Activated naive CD8-positive, alpha-beta T cell (primary cell): ENCODE data around the gene USP32.
"Not testable (repeated sequence)": the region's sequence is repeated elsewhere in the genome, so short reads cannot be mapped to it uniquely, and the experiment has no call there.

Experiments used
- H3K27ac Mint-ChIP-seq: one replicate; pipeline ENCODE4 v1.8.0; 2021; ENCODE audit warnings: mixed read lengths
- H3K27me3 Mint-ChIP-seq: one replicate; pipeline ENCODE4 v1.8.0; 2021; ENCODE audit warnings: mixed read lengths
- H3K36me3 Mint-ChIP-seq: one replicate; pipeline ENCODE4 v1.8.0; 2021; ENCODE audit warnings: mixed read lengths
- H3K4me1 Mint-ChIP-seq: one replicate; pipeline ENCODE4 v1.8.0; 2021; ENCODE audit warnings: low read depth, mixed read lengths
- H3K4me3 Mint-ChIP-seq: one replicate; pipeline ENCODE4 v1.8.0; 2021; ENCODE audit warnings: mild to moderate bottlenecking, mixed read lengths
- H3K9me3 Mint-ChIP-seq: one replicate; pipeline ENCODE4 v1.8.0; 2021; ENCODE audit warnings: low read depth, mixed read lengths

The USP32 gene

GRCh38 chr17:60392042-60392844 is at the start of gene USP32:
TSS of gene USP32 (minus strand) at chr17:60392133. CDS start at chr17:60391939, 194 bp downstream.
- Mint-ChIP-seq H3K27ac (peak within 1 kb of the TSS; percentile 95), H3K36me3 (no peaks in the 10 kb centered on the region), H3K9me3 (no peaks in the 10 kb centered on the region), H3K27me3 (no peaks in the 10 kb centered on the region), H3K4me1 (peaks cover 50% of the 10 kb centered on the region), H3K4me3 (peak within 1 kb of the TSS; percentile 97)

GRCh38 chr17:60439501-60439900 is 47.6 kb upstream of the USP32 start:
- Mint-ChIP-seq H3K4me1 (no peaks in the 10 kb centered on the region), H3K27me3 (peaks cover 2% of the 10 kb centered on the region), H3K36me3 (no peaks in the 10 kb centered on the region), H3K27ac (no peak overlapping the region), H3K4me3 (no peak overlapping the region), H3K9me3 (no peaks in the 10 kb centered on the region)

GRCh38 chr17:60436676-60437075 is 44.7 kb upstream of the USP32 start:
- no peaks in the 10 kb centered on the region for H3K9me3 Mint-ChIP-seq
- no peak overlapping the region for H3K27ac Mint-ChIP-seq

GRCh38 chr17:60435244-60436167 is 43.6 kb upstream of the USP32 start:
- Mint-ChIP-seq H3K27ac (no peak overlapping the region), H3K4me1 (no peaks in the 10 kb centered on the region), H3K4me3 (no peak overlapping the region), H3K27me3 (peaks cover 4% of the 10 kb centered on the region), H3K36me3 (no peaks in the 10 kb centered on the region), H3K9me3 (no peaks in the 10 kb centered on the region)

More at GRCh38 chr17:60436676-60437075, 44.7 kb upstream of the USP32 start:
- H3K27me3 Mint-ChIP-seq = peaks cover 2% of the 10 kb centered on the region
- no peaks in the 10 kb centered on the region for H3K36me3 Mint-ChIP-seq
- no peak overlapping the region for H3K4me3 Mint-ChIP-seq
- no peaks in the 10 kb centered on the region for H3K4me1 Mint-ChIP-seq

GRCh38 chr17:60433021-60433997 is 41.4 kb upstream of the USP32 start:
- H3K27ac Mint-ChIP-seq, H3K4me1 Mint-ChIP-seq, H3K4me3 Mint-ChIP-seq, H3K27me3 Mint-ChIP-seq, H3K36me3 Mint-ChIP-seq, H3K9me3 Mint-ChIP-seq: not testable (repeated sequence)

GRCh38 chr17:60430561-60430960 is 38.6 kb upstream of the USP32 start:
- not testable (repeated sequence) for H3K36me3 Mint-ChIP-seq, H3K27me3 Mint-ChIP-seq, H3K27ac Mint-ChIP-seq, H3K9me3 Mint-ChIP-seq, H3K4me1 Mint-ChIP-seq, H3K4me3 Mint-ChIP-seq

GRCh38 chr17:60428491-60428890 is 36.6 kb upstream of the USP32 start:
- not testable (repeated sequence) for H3K27me3 Mint-ChIP-seq, H3K4me3 Mint-ChIP-seq, H3K9me3 Mint-ChIP-seq, H3K4me1 Mint-ChIP-seq, H3K27ac Mint-ChIP-seq, H3K36me3 Mint-ChIP-seq

GRCh38 chr17:60426596-60426995 is 34.7 kb upstream of the USP32 start:
- peaks cover 4% of the 10 kb centered on the region for H3K4me1 Mint-ChIP-seq
- no peaks in the 10 kb centered on the region for H3K36me3 Mint-ChIP-seq
- no peaks in the 10 kb centered on the region for H3K9me3 Mint-ChIP-seq
- no peak overlapping the region for H3K4me3 Mint-ChIP-seq
- H3K27me3 Mint-ChIP-seq = peaks cover 1% of the 10 kb centered on the region
- H3K27ac Mint-ChIP-seq = no peak overlapping the region

GRCh38 chr17:60425626-60426025 is 33.7 kb upstream of the USP32 start:
- no peaks in the 10 kb centered on the region for H3K9me3 Mint-ChIP-seq

GRCh38 chr17:60423865-60424264 is 31.9 kb upstream of the USP32 start:
- Mint-ChIP-seq H3K9me3 (no peaks in the 10 kb centered on the region), H3K27ac (no peak overlapping the region), H3K27me3 (no peaks in the 10 kb centered on the region), H3K4me3 (no peak overlapping the region), H3K4me1 (peaks cover 9% of the 10 kb centered on the region), H3K36me3 (no peaks in the 10 kb centered on the region)

More at GRCh38 chr17:60425626-60426025, 33.7 kb upstream of the USP32 start:
- Mint-ChIP-seq H3K4me3 (no peak overlapping the region), H3K4me1 (peaks cover 9% of the 10 kb centered on the region), H3K27me3 (no peaks in the 10 kb centered on the region), H3K36me3 (no peaks in the 10 kb centered on the region), H3K27ac (no peak overlapping the region)

GRCh38 chr17:60422162-60422665 is 30.3 kb upstream of the USP32 start, which contains the start of gene CHCT1:
TSS of gene CHCT1 (plus strand) at chr17:60422489. CDS start at chr17:60422593, 104 bp downstream.
- H3K9me3 Mint-ChIP-seq = no peaks in the 10 kb centered on the region
- H3K27me3 Mint-ChIP-seq = no peaks in the 10 kb centered on the region
- H3K4me3 Mint-ChIP-seq = peak within 1 kb of the TSS; percentile 78
- H3K4me1 Mint-ChIP-seq = peaks cover 9% of the 10 kb centered on the region
- H3K36me3 Mint-ChIP-seq = no peaks in the 10 kb centered on the region
- H3K27ac Mint-ChIP-seq = peak within 1 kb of the TSS; percentile 90

- H3K4me1 Mint-ChIP-seq = peaks cover 9% of the 10 kb centered on the region
- H3K27me3 Mint-ChIP-seq = no peaks in the 10 kb centered on the region
- peak overlapping the region; percentile 78 for H3K4me3 Mint-ChIP-seq
- H3K9me3 Mint-ChIP-seq = no peaks in the 10 kb centered on the region
- H3K36me3 Mint-ChIP-seq = no peaks in the 10 kb centered on the region
- peak overlapping the region; percentile 90 for H3K27ac Mint-ChIP-seq
Observed at GRCh38 chr17:60421273-60422161, 29.6 kb upstream of the USP32 start.

- H3K36me3 Mint-ChIP-seq, H3K27ac Mint-ChIP-seq, H3K4me3 Mint-ChIP-seq, H3K9me3 Mint-ChIP-seq, H3K27me3 Mint-ChIP-seq, H3K4me1 Mint-ChIP-seq: not testable (repeated sequence)
Observed at GRCh38 chr17:60419875-60420274, 27.9 kb upstream of the USP32 start.
